H7 (cell line): ENCODE measurements around the gene MAVS. TPM values are rescaled to one million over a fixed set of nuclear protein-coding genes. Genes with fewer than 3 reads are reported as not detected.

Source experiments
- DNase-seq: peaks from one replicate; pipeline ENCODE4 v3.0.0; 2012
- H3K27me3 ChIP-seq: 2 replicates; pipeline ENCODE4 v1.6.0; 2011; ENCODE audit warnings: mild to moderate bottlenecking, low read length; ENCODE audit not compliant: control insufficient read depth, insufficient read depth
- H3K36me3 ChIP-seq: replicated peaks from 2 replicates; pipeline ENCODE4 v1.5.1; 2011; ENCODE audit warnings: low read length; ENCODE audit not compliant: control insufficient read depth, insufficient read depth
- H3K4me3 ChIP-seq: 2 replicates; pipeline ENCODE4 v1.5.1; 2011; ENCODE audit warnings: low read depth, mild to moderate bottlenecking, control low read depth, low read length, moderate library complexity; ENCODE audit not compliant: insufficient read depth
- total RNA-seq: library from RNA; depleted of rRNA; stranded (reverse); fragments of >200 nt; shearing (Covaris generic); gene quantifications from 2 replicates; pipeline ENCODE4 v1.2.3, GENCODE V29; 2014; rRNA removed

MAVS gene
- 10.6 and 11.9 TPM in 2 replicates for total RNA-seq

- H3K36me3 ChIP-seq, result no peaks in the 10 kb centered on the region
- H3K4me3 ChIP-seq, result peak within 1 kb of the TSS; percentile 89
- DNase-seq, result peak; percentile 99
- H3K27me3 ChIP-seq, result no peaks in the 10 kb centered on the region
Observed at GRCh38 chr20:3846740-3847428, at the start of gene MAVS. Gene MAVS (plus strand): TSS chr20:3846834. CDS start chr20:3854625, 7,791 bp downstream.

- no peak for DNase-seq
- no peaks in the 10 kb centered on the region; the same call in none of the 2 replicates for H3K36me3 ChIP-seq
- peak overlapping the region; percentile 83 for H3K4me3 ChIP-seq
- H3K27me3 ChIP-seq, result peaks cover 2% of the 10 kb centered on the region
Observed at GRCh38 chr20:3797226-3797545, 49.4 kb upstream of the MAVS start.

- Histone ChIP-seq H3K36me3 (peaks cover under 1% of the 10 kb centered on the region), H3K4me3 (no peak overlapping the region; the same call in 1 of the 2 replicates), H3K27me3 (peaks cover 2% of the 10 kb centered on the region)
- DNase-seq, result peak; percentile 48
Observed at GRCh38 chr20:3797592-3798372, 48.9 kb upstream of the MAVS start.

GRCh38 chr20:3798373-3798768 lies 48.3 kb upstream of the MAVS start:
- Histone ChIP-seq H3K36me3 (peaks cover 4% of the 10 kb centered on the region), H3K27me3 (peaks cover 2% of the 10 kb centered on the region), H3K4me3 (no peak overlapping the region)
- DNase-seq, result no peak

- peaks cover 8% of the 10 kb centered on the region for H3K36me3 ChIP-seq
- H3K4me3 ChIP-seq, result no peak overlapping the region
- peaks cover 2% of the 10 kb centered on the region for H3K27me3 ChIP-seq
- DNase-seq, result no peak
Observed at GRCh38 chr20:3798908-3799248, 47.8 kb upstream of the MAVS start.

GRCh38 chr20:3800256-3800877 lies 46.3 kb upstream of the MAVS start:
- Histone ChIP-seq H3K27me3 (peaks cover 2% of the 10 kb centered on the region), H3K4me3 (no peak overlapping the region), H3K36me3 (peaks cover 8% of the 10 kb centered on the region)
- DNase-seq, result peak; percentile 86

GRCh38 chr20:3800878-3801260 lies 45.8 kb upstream of the MAVS start:
- DNase-seq, result no peak
- peaks cover 10% of the 10 kb centered on the region for H3K36me3 ChIP-seq
- H3K4me3 ChIP-seq, result no peak overlapping the region
- H3K27me3 ChIP-seq, result peaks cover 2% of the 10 kb centered on the region

GRCh38 chr20:3801299-3801698 lies 45.3 kb upstream of the MAVS start:
- Histone ChIP-seq H3K27me3 (peaks cover 2% of the 10 kb centered on the region), H3K4me3 (no peak overlapping the region), H3K36me3 (peaks cover 12% of the 10 kb centered on the region)

GRCh38 chr20:3801846-3802245 lies 44.8 kb upstream of the MAVS start:
- no peaks in the 10 kb centered on the region for H3K27me3 ChIP-seq
- no peak for DNase-seq
- H3K36me3 ChIP-seq, result peaks cover 12% of the 10 kb centered on the region
- H3K4me3 ChIP-seq, result no peak overlapping the region

More at GRCh38 chr20:3801299-3801698, 45.3 kb upstream of the MAVS start:
- no peak for DNase-seq

GRCh38 chr20:3802524-3803239 lies 44.0 kb upstream of the MAVS start:
- peaks cover 12% of the 10 kb centered on the region for H3K36me3 ChIP-seq
- DNase-seq, result no peak
- no peak overlapping the region for H3K4me3 ChIP-seq
- H3K27me3 ChIP-seq, result no peaks in the 10 kb centered on the region

GRCh38 chr20:3803289-3803688 lies 43.3 kb upstream of the MAVS start:
- Histone ChIP-seq H3K27me3 (no peaks in the 10 kb centered on the region), H3K4me3 (no peak overlapping the region), H3K36me3 (peaks cover 12% of the 10 kb centered on the region)
- no peak for DNase-seq

GRCh38 chr20:3803854-3804253 lies 42.8 kb upstream of the MAVS start:
- Histone ChIP-seq H3K27me3 (no peaks in the 10 kb centered on the region), H3K36me3 (peaks cover 12% of the 10 kb centered on the region), H3K4me3 (no peak overlapping the region)
- DNase-seq, result no peak

GRCh38 chr20:3804254-3804751 lies 42.3 kb upstream of the MAVS start:
- no peaks in the 10 kb centered on the region for H3K27me3 ChIP-seq
- no peak for DNase-seq
- peaks cover 12% of the 10 kb centered on the region for H3K36me3 ChIP-seq
- H3K4me3 ChIP-seq, result no peak overlapping the region

GRCh38 chr20:3804781-3805180 lies 41.9 kb upstream of the MAVS start:
- peaks cover 12% of the 10 kb centered on the region for H3K36me3 ChIP-seq
- no peak for DNase-seq
- no peaks in the 10 kb centered on the region for H3K27me3 ChIP-seq
- H3K4me3 ChIP-seq, result no peak overlapping the region
